Suppressor macrophage treated with lipopolysaccharide for 4 hours (primary cell): ENCODE results near the gene C5orf63.
"Not testable (repeated sequence)": the region's sequence is repeated elsewhere in the genome, so short reads cannot be mapped to it uniquely, and the experiment has no call there.

Source experiments
- DNase-seq: peaks from one replicate; pipeline ENCODE4 v3.0.0-alpha.2; 2020

C5orf63 gene

GRCh38 chr5:127030259-127031146 is 42.8 kb downstream of the C5orf63 start, which contains the start of gene MARCHF3:
Gene MARCHF3 (minus strand): TSS chr5:127030558. CDS start chr5:126918171, 112,387 bp downstream.
- DNase-seq, result peak; percentile 98

DNA sequence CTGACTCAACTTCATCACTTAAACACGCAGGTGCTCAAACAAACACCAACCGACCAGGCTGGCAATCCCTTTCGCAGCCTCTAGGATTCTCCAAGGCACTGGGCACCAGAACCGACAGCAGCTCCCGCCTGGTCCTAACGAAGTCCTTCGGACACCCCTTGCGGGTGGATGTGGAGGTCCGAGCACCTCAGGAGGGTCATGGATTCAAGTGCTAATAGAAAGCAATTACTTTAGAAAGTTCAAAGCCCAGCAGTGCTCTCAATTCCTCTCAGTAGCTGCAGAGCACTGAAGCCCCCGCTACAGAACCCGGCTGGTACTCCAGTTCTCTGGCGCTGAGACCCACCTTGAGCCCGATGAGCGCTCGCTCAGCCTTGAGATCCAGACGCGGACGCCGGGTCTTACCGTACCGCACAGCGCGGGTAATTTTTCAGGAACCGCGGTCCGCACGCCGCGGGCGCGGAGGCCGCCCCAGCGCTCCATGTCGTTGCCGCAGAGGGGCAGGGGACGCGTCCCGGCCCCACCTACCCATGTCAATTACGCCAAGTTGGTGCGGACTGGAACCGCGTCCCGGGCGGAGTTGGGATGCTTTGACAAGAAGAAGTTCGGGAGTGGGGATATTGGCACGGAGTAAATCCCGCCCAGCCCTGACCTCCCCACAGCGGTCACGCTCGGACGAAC is 43.6 kb downstream of the C5orf63 start:
- peak; percentile 53 for DNase-seq

DNA sequence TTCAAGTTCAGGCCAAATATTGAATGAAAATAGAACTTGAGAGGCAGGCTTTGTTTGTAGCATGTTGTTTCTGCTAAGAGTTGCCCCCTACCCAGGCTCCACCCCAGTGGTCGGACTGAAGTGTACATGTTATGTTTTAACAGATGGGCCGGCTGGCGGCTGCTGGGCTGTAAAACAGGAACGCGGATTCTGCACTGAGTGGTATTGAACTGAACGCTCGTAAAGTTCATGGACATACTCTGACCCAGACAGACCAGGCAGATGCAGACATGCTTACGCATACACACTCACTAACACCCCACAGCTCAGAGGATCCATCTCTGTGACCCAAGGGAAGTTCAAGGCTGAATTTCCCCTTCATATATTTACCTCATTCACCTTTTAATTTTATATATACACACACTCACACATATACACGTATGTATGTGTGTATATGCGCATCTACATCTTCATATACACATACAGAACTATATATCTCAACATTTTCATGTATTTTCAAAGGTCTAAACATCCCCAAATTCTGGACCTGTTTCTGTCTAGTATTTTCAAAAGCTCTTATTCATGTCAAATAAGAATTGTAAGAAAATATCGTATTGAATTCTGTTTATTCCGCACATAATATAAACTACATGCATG is 44.4 kb downstream of the C5orf63 start:
- peak; percentile 35 for DNase-seq

GRCh38 chr5:127027539-127027938 is 45.8 kb downstream of the C5orf63 start:
- DNase-seq, result no peak

DNA sequence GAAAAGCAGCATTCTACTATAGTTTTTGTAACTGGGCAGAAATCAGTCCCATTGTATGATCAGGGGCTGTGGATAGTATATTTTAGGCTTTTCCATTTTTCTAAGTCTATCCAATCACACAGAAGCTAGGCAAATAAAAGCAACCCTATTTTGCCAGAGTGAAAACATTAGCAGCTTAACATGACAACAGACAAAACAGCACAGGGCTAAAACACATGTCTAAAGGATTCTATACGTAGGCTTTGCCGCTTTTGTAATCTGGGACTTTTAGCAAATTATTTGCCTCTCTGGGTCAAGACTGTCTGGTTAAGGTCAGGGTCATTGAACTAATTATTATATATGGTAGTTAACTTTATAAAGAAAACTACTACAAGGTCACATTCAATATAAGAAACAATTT is 47.1 kb downstream of the C5orf63 start:
- no peak for DNase-seq

- no peak for DNase-seq
Observed at GRCh38 chr5:127025467-127025866, 47.8 kb downstream of the C5orf63 start.

GRCh38 chr5:127024821-127025220 is 48.5 kb downstream of the C5orf63 start:
- no peak for DNase-seq

GRCh38 chr5:127023552-127024191 is 49.6 kb downstream of the C5orf63 start:
- peak; percentile 16 for DNase-seq

GRCh38 chr5:127022846-127023245 is 50.5 kb downstream of the C5orf63 start:
- DNase-seq, result no peak

DNA sequence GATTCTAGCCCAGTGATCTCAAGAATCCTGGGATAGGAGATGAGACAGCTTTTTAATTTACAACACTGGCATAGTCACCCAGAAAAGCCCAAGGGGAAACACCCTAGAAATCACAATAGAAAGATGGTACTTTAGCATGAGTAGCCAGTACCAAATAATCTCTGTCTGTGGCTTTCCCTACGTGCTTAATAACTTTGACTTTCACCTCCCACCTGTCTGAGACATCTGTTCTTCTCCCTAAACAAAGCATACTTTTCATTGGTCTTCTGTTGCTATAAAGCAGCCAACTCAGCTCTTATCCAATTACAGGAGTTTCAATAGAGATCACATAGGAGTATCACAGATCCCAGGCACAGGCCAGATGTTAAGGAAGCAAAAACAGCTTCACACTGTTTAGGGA is 53.4 kb downstream of the C5orf63 start:
- DNase-seq, result no peak

DNA sequence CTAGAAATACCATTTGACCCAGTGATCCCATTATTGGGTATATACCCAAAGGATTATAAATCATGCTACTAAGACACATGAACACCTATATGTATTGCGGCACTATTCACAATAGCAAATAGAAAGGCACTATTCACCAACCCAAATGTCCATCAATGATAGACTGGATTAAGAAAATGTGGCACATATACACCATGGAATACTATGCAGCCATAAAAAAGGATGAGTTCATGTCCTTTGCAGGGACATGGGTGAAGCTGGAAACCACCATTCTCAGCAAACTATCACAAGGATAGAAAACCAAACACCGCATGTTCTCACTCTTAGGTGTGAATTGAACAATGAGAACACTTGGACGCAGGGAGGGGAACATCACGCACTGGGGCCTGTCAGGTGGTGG is 56.6 kb downstream of the C5orf63 start:
- DNase-seq, result not testable (repeated sequence)

DNA sequence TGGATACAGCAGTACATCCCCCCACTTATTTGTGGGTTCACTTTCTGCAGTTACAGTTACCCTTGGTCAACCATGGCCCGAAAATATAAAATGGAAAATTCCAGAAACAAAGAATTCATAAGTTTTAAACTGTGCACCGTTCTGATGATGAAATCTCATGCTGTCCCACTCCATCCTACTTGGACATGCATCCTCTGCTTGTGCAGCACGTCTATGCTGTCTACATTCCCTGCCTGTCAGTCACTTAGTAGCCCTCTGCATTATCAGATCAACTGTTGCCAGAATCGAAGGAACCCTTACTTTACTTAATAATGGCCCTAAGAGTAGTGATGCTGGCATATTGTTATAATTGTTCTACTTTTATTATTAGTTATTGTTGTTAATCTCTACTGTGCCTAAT is 57.6 kb downstream of the C5orf63 start:
- DNase-seq, result no peak

DNA sequence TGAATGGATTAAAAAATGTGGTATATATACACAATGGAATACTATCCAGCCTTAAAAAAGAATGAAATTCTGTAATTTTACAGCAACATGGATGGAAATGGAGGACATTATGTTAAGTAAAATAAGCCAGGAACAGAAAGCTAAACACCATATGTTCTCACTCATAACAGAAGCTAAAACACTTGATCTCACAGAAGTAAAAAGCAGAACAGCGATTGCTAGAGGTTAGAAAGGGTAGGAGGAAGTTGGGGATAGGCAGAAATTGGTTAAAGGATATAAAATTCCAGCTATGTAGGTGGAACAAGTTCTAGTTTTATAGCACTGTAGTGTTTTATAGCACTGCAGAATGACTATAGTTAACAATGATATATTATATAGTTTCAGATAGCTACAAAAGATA is 58.7 kb downstream of the C5orf63 start:
- DNase-seq, result peak; percentile 73

- DNase-seq, result no peak
Observed at GRCh38 chr5:127013407-127013806, 59.9 kb downstream of the C5orf63 start.

GRCh38 chr5:127012916-127013315 is 60.4 kb downstream of the C5orf63 start:
- DNase-seq, result peak; percentile 14

GRCh38 chr5:127011961-127012644 is 61.2 kb downstream of the C5orf63 start:
- peak; percentile 37 for DNase-seq

GRCh38 chr5:127011153-127011552 is 62.1 kb downstream of the C5orf63 start:
- peak; percentile 61 for DNase-seq

DNA sequence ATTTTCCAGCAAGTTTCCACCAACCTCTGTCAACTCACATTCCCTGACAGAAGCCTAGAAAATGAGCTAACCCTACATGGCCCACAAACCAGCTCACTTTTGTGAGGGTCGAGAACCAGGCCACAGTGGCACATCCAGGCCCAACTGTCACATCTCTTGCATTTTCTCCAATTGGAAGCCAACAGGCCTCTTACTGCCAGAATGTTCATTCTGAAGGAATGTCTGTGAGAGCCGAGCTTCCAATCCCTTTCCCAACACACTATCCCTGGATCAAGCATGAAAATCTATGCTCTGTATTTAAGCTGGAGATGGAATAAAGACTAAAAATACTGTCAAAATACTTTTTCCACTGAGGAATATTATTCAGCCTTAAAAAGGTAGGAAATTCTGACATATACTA is 62.9 kb downstream of the C5orf63 start:
- no peak for DNase-seq

DNA sequence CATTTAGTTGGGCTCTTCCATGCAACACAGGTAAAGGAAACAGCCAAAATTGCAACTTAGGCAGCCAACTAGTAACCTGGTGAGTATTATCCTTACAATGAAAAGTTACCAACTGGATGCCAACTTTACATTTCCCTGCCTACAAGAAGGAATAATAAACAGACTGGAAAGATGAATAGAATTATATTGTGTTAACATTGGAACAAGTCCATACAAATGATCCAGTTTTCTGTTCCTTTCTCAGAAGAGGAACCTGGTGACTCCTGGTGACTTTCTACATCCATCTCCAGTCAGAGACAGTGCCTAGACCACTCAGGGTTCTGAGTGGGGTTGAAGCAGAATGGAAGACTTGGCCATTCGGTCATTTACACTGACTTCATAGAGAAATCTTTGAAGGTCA is 63.5 kb downstream of the C5orf63 start:
- DNase-seq, result peak; percentile 15

GRCh38 chr5:127008300-127008975 is 64.9 kb downstream of the C5orf63 start:
- no peak for DNase-seq

GRCh38 chr5:127007522-127007921 is 65.8 kb downstream of the C5orf63 start:
- no peak for DNase-seq

GRCh38 chr5:127006744-127007143 is 66.6 kb downstream of the C5orf63 start:
- DNase-seq, result no peak
